GM23248 (cell line): ENCODE measurements around the gene ABHD17A.

Source experiments
- EZH2 ChIP-seq: fragments of 200-600 bp; sonication (generic); IDR thresholded peaks from 2 replicates; pipeline ENCODE4 v1.6.1; 2018; ENCODE audit warnings: antibody characterized with exemption, mild to moderate bottlenecking; ENCODE audit not compliant: insufficient read depth, poor library complexity, severe bottlenecking
- EZH2phosphoT487 ChIP-seq: fragments of 200-600 bp; sonication (generic); IDR thresholded peaks from 2 replicates; pipeline ENCODE4 v1.6.1; 2018; ENCODE audit warnings: antibody characterized with exemption, moderate library complexity, mild to moderate bottlenecking, low read depth; ENCODE audit not compliant: insufficient read depth

DNA sequence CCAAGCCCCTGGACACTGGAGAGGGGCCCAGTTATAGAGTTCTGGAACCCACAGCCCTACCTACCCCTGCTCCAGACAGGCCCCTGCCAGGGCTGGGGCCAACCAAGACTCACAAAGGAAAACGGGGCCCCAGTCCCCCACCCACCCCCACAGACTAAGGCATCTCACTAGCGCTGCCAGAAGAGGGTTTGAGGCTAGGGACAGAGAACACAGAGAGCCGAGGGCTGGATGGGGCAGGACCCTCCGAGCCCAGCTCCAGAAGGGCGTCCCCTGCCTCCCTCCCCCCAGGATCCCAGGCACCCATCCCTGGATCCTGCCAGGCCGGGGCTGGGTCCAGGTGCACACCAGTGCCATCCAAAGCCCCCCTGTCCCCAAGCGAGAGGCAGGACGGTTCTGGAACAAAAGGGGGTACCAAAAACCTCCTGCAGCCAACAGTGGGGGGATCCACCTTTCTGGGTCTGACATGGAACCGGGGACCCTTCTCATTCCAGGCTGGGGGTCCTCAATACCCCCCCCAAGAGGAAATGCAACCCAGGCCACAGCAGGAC is 32.6 kb downstream of the ABHD17A start:
- TF ChIP-seq EZH2 = no peak
- TF ChIP-seq EZH2phosphoT487 = no peak
